Stimulated activated CD4-positive, alpha-beta T cell treated with anti-CD3 and anti-CD28 coated beads, TNF-alpha, amount 100 ng/mL, for 4 hours (primary cell): Measurements from ENCODE around the gene RBM24.

Source experiments
- DNase-seq, 3 experiments: peaks; one replicate each; pipeline ENCODE4 v3.0.0-alpha.2; 2020; ENCODE audit warnings: low read depth in 3 of 3

RBM24 gene

GRCh38 chr6:17281100-17281496 is at the start of gene RBM24:
TSS of gene RBM24 (plus strand) at chr6:17281361. CDS start at chr6:17281582, 221 bp downstream.
- no peak for DNase-seq

GRCh38 chr6:17233531-17233930 is 47.6 kb upstream of the RBM24 start:
- DNase-seq: no peak

- no peak for DNase-seq
Observed at GRCh38 chr6:17237246-17237645, 43.9 kb upstream of the RBM24 start.

GRCh38 chr6:17239260-17239659 is 41.9 kb upstream of the RBM24 start:
- no peak for DNase-seq

GRCh38 chr6:17240803-17241500 is 40.2 kb upstream of the RBM24 start:
- no peak for DNase-seq

- DNase-seq: no peak
Observed at GRCh38 chr6:17242087-17242486, 39.1 kb upstream of the RBM24 start.

GRCh38 chr6:17250237-17250636 is 30.9 kb upstream of the RBM24 start:
- no peak for DNase-seq

GRCh38 chr6:17251953-17252352 is 29.2 kb upstream of the RBM24 start:
- no peak for DNase-seq

- DNase-seq: no peak
Observed at GRCh38 chr6:17258749-17259148, 22.4 kb upstream of the RBM24 start.

- no peak for DNase-seq
Observed at GRCh38 chr6:17265570-17265969, 15.6 kb upstream of the RBM24 start.

GRCh38 chr6:17267566-17267965 is 13.6 kb upstream of the RBM24 start:
- DNase-seq: no peak

GRCh38 chr6:17268114-17268513 is 13.0 kb upstream of the RBM24 start:
- no peak for DNase-seq

- DNase-seq: no peak
Observed at GRCh38 chr6:17269840-17270239, 11.3 kb upstream of the RBM24 start.

GRCh38 chr6:17271628-17272027 is 9.5 kb upstream of the RBM24 start:
- DNase-seq: no peak

- DNase-seq: no peak
Observed at GRCh38 chr6:17276766-17277165, 4.4 kb upstream of the RBM24 start.

- DNase-seq: no peak
Observed at GRCh38 chr6:17277256-17277655, 3.9 kb upstream of the RBM24 start.

- DNase-seq: no peak
Observed at GRCh38 chr6:17278289-17279063, 2.7 kb upstream of the RBM24 start.

- no peak for DNase-seq
Observed at GRCh38 chr6:17280138-17280537, 1.0 kb upstream of the RBM24 start.

- DNase-seq: no peak
Observed at GRCh38 chr6:17280552-17281090, 540 bp upstream of the RBM24 start.

GRCh38 chr6:17281497-17282481 is 628 bp downstream of the RBM24 start:
- no peak for DNase-seq

- no peak for DNase-seq
Observed at GRCh38 chr6:17283074-17283473, 1.9 kb downstream of the RBM24 start.

GRCh38 chr6:17289630-17290061 is 8.5 kb downstream of the RBM24 start:
- DNase-seq: no peak
